ENCODE data around the gene NPR1. TPM values are rescaled to one million over a fixed set of nuclear protein-coding genes. Genes with fewer than 3 reads are reported as not detected.

Gene NPR1
- total RNA-seq, 1 donor from 2014 or later, result 45.9 TPM

DNA sequence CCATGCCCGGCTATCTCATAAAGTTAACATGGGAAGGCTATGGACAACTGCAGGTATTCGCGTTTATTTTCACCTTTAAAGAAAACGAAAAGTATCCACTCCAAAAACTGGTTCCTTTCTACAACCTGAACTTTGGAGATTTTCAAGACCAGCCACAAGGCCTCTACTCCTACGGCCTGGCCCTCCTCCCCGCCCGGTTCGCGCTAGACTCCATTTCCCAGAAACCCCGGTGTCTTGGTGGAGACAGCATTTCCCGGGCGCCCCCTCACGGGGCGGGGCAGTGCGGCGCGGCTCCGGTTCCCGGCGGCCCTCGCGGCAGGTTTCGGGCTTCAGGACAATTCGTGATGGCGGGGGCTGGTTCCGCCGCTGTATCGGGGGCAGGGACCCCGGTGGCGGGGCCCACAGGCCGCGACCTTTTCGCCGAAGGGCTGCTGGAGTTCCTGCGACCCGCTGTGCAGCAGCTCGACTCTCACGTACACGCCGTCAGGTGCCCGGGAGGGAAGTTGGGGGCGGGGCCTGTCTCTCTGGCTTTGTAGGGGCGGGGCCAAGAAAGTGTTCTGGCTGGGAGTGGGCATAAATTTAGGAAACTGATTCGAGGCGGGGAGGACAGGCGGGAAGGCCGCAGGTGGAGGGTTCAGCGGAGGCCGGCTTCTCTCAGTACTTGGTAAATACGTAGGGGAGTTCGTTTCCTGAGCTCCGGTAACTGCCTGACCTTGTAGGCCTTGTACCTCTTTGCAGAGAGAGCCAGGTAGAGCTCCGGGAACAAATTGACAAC is 19.9 kb upstream of the NPR1 start, which contains the start of gene SNAPIN:
Gene SNAPIN (plus strand): TSS at position 304 of the 775 bp plus-strand sequence. CDS start 41 bp downstream, at position 345.
- DNase-seq (ENCODE audit: extremely low spot score in 2 of 2), result no peak
- peak within 1 kb of the TSS; percentile 76 to 78 for H3K4me3 ChIP-seq
- peaks cover 12% of the 10 kb centered on the region for H3K4me1 ChIP-seq
- peaks cover 0 to 30% of the 10 kb centered on the region in 2 donors for H3K36me3 ChIP-seq
- no peaks in the 10 kb centered on the region for H3K27me3 ChIP-seq
- H3K27ac ChIP-seq, result peak within 1 kb of the TSS; percentile 97
- no peaks in the 10 kb centered on the region for H3K9me3 ChIP-seq
- intact Hi-C loops (cut with DNase I), result no loop called here
- peak in 1 of 2 donors; percentile 24 for TF ChIP-seq POLR2A (IDR thresholded peaks at IDR 0.05)
- TF ChIP-seq, protein P1, sequence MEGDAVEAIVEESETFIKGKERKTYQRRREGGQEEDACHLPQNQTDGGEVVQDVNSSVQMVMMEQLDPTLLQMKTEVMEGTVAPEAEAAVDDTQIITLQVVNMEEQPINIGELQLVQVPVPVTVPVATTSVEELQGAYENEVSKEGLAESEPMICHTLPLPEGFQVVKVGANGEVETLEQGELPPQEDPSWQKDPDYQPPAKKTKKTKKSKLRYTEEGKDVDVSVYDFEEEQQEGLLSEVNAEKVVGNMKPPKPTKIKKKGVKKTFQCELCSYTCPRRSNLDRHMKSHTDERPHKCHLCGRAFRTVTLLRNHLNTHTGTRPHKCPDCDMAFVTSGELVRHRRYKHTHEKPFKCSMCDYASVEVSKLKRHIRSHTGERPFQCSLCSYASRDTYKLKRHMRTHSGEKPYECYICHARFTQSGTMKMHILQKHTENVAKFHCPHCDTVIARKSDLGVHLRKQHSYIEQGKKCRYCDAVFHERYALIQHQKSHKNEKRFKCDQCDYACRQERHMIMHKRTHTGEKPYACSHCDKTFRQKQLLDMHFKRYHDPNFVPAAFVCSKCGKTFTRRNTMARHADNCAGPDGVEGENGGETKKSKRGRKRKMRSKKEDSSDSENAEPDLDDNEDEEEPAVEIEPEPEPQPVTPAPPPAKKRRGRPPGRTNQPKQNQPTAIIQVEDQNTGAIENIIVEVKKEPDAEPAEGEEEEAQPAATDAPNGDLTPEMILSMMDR (IDR thresholded peaks at IDR 0.05), result no peak
- peak; percentile 91 to 94 for TF ChIP-seq POLR2AphosphoS5 (IDR thresholded peaks at IDR 0.05; ENCODE audit: insufficient read depth in 1 of 2, low read depth in 1 of 2)

GRCh38 chr1:153659175-153659534 is 19.3 kb upstream of the NPR1 start:
- Histone ChIP-seq H3K27me3 (no peaks in the 10 kb centered on the region), H3K9me3 (no peaks in the 10 kb centered on the region), H3K4me3 (peak overlapping the region; percentile 76 to 78), H3K27ac (peak overlapping the region; percentile 97), H3K4me1 (peaks cover 12% of the 10 kb centered on the region), H3K36me3 (peaks cover 0 to 36% of the 10 kb centered on the region in 2 donors)
- no peak for DNase-seq (ENCODE audit: extremely low spot score in 2 of 2)
- intact Hi-C loops (cut with DNase I), result no loop called here
- TF ChIP-seq POLR2AphosphoS5 (IDR thresholded peaks at IDR 0.05; ENCODE audit: insufficient read depth in 1 of 2, low read depth in 1 of 2) (no peak), POLR2A (IDR thresholded peaks at IDR 0.05) (no peak)
- TF ChIP-seq, protein P1 (IDR thresholded peaks at IDR 0.05), result no peak

GRCh38 chr1:153659656-153660055 is 18.8 kb upstream of the NPR1 start:
- Histone ChIP-seq H3K4me3 (peak overlapping the region; percentile 76 to 78), H3K27me3 (no peaks in the 10 kb centered on the region), H3K9me3 (no peaks in the 10 kb centered on the region), H3K27ac (peak overlapping the region; percentile 97), H3K4me1 (peaks cover 12% of the 10 kb centered on the region), H3K36me3 (peaks cover 0 to 41% of the 10 kb centered on the region in 2 donors)
- TF ChIP-seq POLR2A (IDR thresholded peaks at IDR 0.05) (no peak), POLR2AphosphoS5 (IDR thresholded peaks at IDR 0.05; ENCODE audit: insufficient read depth in 1 of 2, low read depth in 1 of 2) (no peak)
- TF ChIP-seq, protein P1 (IDR thresholded peaks at IDR 0.05), result no peak
- intact Hi-C loops (cut with DNase I), result no loop called here
- no peak for DNase-seq (ENCODE audit: extremely low spot score in 2 of 2)

DNA sequence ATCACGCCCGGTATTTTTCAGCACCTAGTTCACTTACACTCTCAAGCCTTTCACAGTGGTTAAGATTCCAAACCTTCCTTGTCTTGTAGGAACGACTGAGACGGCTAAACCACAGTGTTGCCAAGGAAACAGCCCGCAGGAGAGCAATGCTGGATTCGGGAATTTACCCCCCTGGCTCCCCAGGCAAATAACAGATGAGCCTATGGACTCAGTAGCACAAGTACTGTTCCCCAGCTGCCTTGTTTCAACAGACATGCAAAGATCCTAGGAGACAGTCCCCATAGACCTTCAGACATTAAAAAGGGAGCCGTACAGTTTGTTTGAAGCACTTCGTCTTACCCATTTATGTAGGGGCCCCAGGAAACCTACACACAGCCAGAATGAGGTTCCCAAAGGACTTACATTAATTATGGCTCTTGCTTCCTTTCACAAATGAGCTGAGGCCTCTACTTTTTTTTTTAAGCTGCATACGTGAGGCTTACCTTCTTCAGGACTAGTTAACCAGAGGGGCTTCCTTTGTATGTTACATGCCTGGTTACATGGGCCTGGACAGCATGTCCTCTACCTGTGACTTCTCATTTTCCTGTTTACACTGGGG is 17.3 kb upstream of the NPR1 start:
- Histone ChIP-seq H3K36me3 (peaks cover 0 to 57% of the 10 kb centered on the region in 2 donors), H3K27ac (no peak overlapping the region), H3K4me3 (no peak overlapping the region), H3K4me1 (peaks cover 12% of the 10 kb centered on the region), H3K27me3 (no peaks in the 10 kb centered on the region), H3K9me3 (no peaks in the 10 kb centered on the region)
- DNase-seq (ENCODE audit: extremely low spot score in 2 of 2), result no peak
- intact Hi-C loops (cut with DNase I), result no loop called here
- TF ChIP-seq POLR2A (IDR thresholded peaks at IDR 0.05) (no peak), POLR2AphosphoS5 (IDR thresholded peaks at IDR 0.05; ENCODE audit: insufficient read depth in 1 of 2, low read depth in 1 of 2) (no peak)
- TF ChIP-seq, protein P1 (IDR thresholded peaks at IDR 0.05), result no peak

DNA sequence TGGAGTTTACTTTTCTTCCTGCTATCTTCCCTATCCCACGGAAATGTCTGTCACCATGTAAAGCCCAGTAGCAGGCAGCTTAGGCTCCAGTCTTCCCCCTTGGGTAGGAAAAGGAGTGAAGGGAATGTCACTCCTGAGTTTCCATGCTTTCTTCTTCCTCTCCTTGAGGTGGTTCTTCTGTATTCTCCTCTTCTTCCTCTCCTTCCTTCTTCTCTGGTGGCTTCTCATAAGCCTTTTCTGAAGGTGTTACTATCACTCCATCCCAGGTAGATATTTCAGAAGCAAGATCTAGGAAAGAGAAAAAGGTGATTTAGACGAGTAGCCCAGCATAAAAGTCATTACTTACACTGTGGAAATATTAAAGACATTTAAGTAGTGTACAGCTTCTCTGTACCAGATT is 16.2 kb upstream of the NPR1 start:
- intact Hi-C loops (cut with DNase I), result no loop called here
- H3K27ac ChIP-seq, result no peak overlapping the region
- H3K4me3 ChIP-seq, result no peak overlapping the region
- TF ChIP-seq POLR2AphosphoS5 (IDR thresholded peaks at IDR 0.05; ENCODE audit: insufficient read depth in 1 of 2, low read depth in 1 of 2) (no peak), POLR2A (IDR thresholded peaks at IDR 0.05) (no peak)
- TF ChIP-seq, protein P1 (IDR thresholded peaks at IDR 0.05), result no peak
- H3K9me3 ChIP-seq, result no peaks in the 10 kb centered on the region
- no peaks in the 10 kb centered on the region for H3K27me3 ChIP-seq
- peaks cover 12% of the 10 kb centered on the region for H3K4me1 ChIP-seq
- peaks cover 0 to 67% of the 10 kb centered on the region in 2 donors for H3K36me3 ChIP-seq
- DNase-seq (ENCODE audit: extremely low spot score in 2 of 2), result no peak
